Uterus (tissue), 4 donors: ENCODE results near the gene GTF3C2. TPM values are rescaled to one million over a fixed set of nuclear protein-coding genes. Genes with fewer than 3 reads are reported as not detected.
"Not testable (repeated sequence)": the region's sequence is repeated elsewhere in the genome, so short reads cannot be mapped to it uniquely, and the experiment has no call there.

Source experiments
- DNase-seq, 2 donors: peaks; one replicate each; pipeline ENCODE4 v3.0.0-alpha.2; 2019 to 2020
- H3K27ac ChIP-seq, 2 donors: fragments of 200-600 bp; sonication (generic); 1 replicate in 1 of 2; 2 replicates in 1 of 2; pipeline ENCODE4 v1.5.1; 2016 to 2018
- H3K27me3 ChIP-seq, 2 donors: fragments of 200-600 bp; sonication (generic); one replicate each; pipeline ENCODE4 v1.5.1; 2018 to 2019; ENCODE audit warnings: control low read depth in 1 of 2
- H3K36me3 ChIP-seq, 2 donors: fragments of 200-600 bp; sonication (generic); one replicate each; pipeline ENCODE4 v1.5.1; 2019; ENCODE audit warnings: control low read depth in 1 of 2
- H3K4me1 ChIP-seq, 2 donors: fragments of 200-600 bp; sonication (generic); one replicate each; pipeline ENCODE4 v1.5.1; 2018 to 2019; ENCODE audit warnings: control low read depth in 1 of 2
- H3K4me3 ChIP-seq, 2 donors: fragments of 200-600 bp; sonication (generic); 1 replicate in 1 of 2; 2 replicates in 1 of 2; pipeline ENCODE4 v1.5.1; 2018 to 2019; ENCODE audit warnings: mild to moderate bottlenecking in 1 of 2
- H3K9me3 ChIP-seq, 2 donors: fragments of 200-600 bp; sonication (generic); one replicate each; pipeline ENCODE4 v1.5.1; 2019; ENCODE audit warnings: control low read depth in 1 of 2
- POLR2A ChIP-seq, 2 donors: fragments of 450-650 bp; IDR thresholded peaks; one replicate each; pipeline ENCODE4 v1.6.1; 2016; ENCODE audit warnings: antibody characterized with exemption in 2 of 2, mild to moderate bottlenecking in 1 of 2, moderate library complexity in 1 of 2
- intact Hi-C: fragments of 100-400 bp; cut with DNase I; formaldehyde crosslinking; loops from one replicate; pipeline ENCODE4 v1.15.1; 2023; ENCODE audit warnings: low total_unique reads
- total RNA-seq, 4 donors: library from RNA; depleted of rRNA in 3 of 4; stranded (reverse); fragments of >200 nt in 3 of 4; gene quantifications; one replicate each; pipeline versions ENCODE4 v1.1.0 to v1.2.4, GENCODE V29; 2014 to 2023
- TF ChIP-seq, protein P1 (sequence below), 4 experiments: fragments of 200-600 bp in 2 of 4; fragments of 450-650 bp in 2 of 4; sonication (generic) in 2 of 4; IDR thresholded peaks; one replicate each; pipeline ENCODE4 v1.5.1; 2016 to 2019; ENCODE audit warnings: antibody characterized with exemption in 4 of 4, mild to moderate bottlenecking in 2 of 4, moderate library complexity in 1 of 4
- donor health status: DM: yes; HTN: yes; CAD: no.

GTF3C2 gene
- total RNA-seq, 4 donors from 2014 or later = 21.3 to 70.6 (median 31.2) TPM

DNA sequence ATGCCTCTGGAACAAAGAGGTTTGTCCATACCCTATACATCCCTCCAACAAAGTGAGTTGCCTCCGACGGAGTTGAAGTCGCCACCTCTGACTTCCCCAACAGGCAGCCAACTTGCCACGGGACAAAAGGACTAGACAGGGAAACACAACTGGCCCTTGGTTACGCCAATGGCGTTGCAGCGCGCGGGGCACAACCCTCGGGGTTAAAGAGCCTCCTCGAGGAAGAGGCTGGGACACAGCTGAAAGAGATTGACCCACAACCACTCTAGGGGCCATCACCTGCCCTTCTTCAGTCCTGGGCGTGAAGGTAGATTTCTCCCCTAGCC is 545 bp downstream of the GTF3C2 start:
- H3K4me1 ChIP-seq = peaks cover 5 to 7% of the 10 kb centered on the region in 2 donors
- peak overlapping the region; percentile 80 to 86 for H3K27ac ChIP-seq
- H3K4me3 ChIP-seq = peak overlapping the region; percentile 73 to 96
- intact Hi-C loops = no loop called here
- no peaks in the 10 kb centered on the region for H3K36me3 ChIP-seq
- TF ChIP-seq, protein P1, sequence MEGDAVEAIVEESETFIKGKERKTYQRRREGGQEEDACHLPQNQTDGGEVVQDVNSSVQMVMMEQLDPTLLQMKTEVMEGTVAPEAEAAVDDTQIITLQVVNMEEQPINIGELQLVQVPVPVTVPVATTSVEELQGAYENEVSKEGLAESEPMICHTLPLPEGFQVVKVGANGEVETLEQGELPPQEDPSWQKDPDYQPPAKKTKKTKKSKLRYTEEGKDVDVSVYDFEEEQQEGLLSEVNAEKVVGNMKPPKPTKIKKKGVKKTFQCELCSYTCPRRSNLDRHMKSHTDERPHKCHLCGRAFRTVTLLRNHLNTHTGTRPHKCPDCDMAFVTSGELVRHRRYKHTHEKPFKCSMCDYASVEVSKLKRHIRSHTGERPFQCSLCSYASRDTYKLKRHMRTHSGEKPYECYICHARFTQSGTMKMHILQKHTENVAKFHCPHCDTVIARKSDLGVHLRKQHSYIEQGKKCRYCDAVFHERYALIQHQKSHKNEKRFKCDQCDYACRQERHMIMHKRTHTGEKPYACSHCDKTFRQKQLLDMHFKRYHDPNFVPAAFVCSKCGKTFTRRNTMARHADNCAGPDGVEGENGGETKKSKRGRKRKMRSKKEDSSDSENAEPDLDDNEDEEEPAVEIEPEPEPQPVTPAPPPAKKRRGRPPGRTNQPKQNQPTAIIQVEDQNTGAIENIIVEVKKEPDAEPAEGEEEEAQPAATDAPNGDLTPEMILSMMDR (IDR thresholded peaks at IDR 0.05) = no peak
- TF ChIP-seq POLR2A (IDR thresholded peaks at IDR 0.05) = no peak
- no peaks in the 10 kb centered on the region for H3K27me3 ChIP-seq
- no peaks in the 10 kb centered on the region for H3K9me3 ChIP-seq
- peak in 1 of 2 donors; percentile 31 for DNase-seq

DNA sequence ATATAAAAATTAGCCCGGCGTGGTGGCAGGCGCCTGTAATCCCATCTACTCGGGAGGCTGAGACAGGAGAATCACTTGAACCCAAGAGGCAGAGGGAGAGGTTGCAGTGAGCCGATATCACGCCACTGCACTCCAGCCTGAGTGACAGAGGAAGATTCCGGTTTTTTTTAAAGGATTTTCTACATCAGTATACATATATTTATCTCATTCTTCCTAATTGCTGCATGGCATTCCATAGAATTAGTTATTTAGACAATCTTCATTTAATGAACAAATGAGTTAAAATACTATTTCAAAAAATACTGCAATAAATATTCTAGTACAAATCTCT is 2.0 kb downstream of the GTF3C2 start:
- no peak overlapping the region for H3K4me3 ChIP-seq
- peaks cover 5 to 7% of the 10 kb centered on the region in 2 donors for H3K4me1 ChIP-seq
- intact Hi-C loops = no loop called here
- no peaks in the 10 kb centered on the region for H3K36me3 ChIP-seq
- H3K9me3 ChIP-seq = no peaks in the 10 kb centered on the region
- H3K27me3 ChIP-seq = no peaks in the 10 kb centered on the region
- TF ChIP-seq POLR2A (IDR thresholded peaks at IDR 0.05) = no peak
- TF ChIP-seq, protein P1 (IDR thresholded peaks at IDR 0.05) = no peak
- no peak for DNase-seq
- H3K27ac ChIP-seq = no peak overlapping the region

DNA sequence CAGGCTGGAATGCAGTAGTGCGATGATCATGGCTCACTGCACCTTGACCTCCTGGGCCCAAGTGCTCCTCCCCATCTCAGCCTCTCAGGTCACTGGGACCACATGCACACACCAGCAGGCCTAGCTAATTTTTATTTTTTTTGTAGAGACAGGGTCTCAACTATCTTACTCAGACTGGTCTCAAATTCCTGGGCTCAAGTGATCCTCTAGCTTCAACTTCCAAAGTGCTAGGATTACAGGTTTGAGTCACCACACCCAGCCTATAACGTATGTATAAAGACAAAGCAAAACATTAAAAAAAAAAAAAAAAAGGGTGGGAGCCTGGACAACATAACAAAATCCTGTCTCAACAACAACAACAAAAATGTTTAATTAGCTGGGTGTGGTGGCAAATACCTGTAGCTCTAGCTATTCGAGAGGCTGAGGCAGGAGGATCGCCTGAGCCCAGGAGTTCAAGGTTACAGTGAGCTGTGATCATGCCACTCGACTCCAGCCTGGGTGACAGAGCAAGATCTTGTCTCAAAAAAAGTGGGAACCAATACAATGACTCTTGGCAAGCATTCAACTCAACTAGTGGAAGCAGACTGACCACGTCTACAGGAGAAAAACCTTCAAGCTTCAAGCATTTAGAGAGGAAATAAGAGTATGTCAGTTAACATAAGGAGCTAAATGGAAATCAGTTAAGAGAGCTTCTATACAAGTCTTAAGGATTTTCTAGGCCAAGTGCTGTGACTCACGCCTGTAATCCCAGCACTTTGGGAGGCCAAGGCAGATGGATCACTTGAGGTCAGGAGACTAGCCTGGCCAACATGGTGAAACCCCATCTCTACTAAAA is 2.6 kb downstream of the GTF3C2 start:
- DNase-seq = no peak
- Histone ChIP-seq H3K4me1 (peaks cover 5 to 7% of the 10 kb centered on the region in 2 donors), H3K9me3 (no peaks in the 10 kb centered on the region), H3K27ac (no peak overlapping the region), H3K27me3 (no peaks in the 10 kb centered on the region), H3K4me3 (no peak overlapping the region), H3K36me3 (no peaks in the 10 kb centered on the region)
- intact Hi-C loops = no loop called here
- TF ChIP-seq, protein P1 (IDR thresholded peaks at IDR 0.05) = no peak
- no peak for TF ChIP-seq POLR2A (IDR thresholded peaks at IDR 0.05)

DNA sequence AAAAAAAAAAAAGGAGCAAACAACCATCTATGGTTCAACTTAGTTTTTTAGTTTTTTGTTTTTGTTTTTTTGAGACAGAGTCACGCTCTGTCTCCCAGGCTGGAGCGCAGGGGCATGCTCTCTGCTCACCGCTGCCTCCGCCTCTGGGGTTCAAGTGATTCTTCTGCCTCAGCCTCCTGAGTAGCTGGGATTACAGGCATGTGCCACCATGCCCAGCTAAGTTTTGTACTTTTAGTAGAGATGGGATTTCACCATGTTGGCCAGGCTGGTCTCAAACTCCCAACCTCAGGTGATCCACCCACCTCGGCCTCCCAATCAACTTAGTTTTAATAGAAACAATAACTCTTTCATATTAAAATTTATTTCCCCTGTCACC is 3.2 kb downstream of the GTF3C2 start:
- intact Hi-C loops, H3K27ac ChIP-seq, H3K4me1 ChIP-seq, H3K9me3 ChIP-seq, H3K27me3 ChIP-seq, DNase-seq, H3K4me3 ChIP-seq, H3K36me3 ChIP-seq: not testable (repeated sequence)

DNA sequence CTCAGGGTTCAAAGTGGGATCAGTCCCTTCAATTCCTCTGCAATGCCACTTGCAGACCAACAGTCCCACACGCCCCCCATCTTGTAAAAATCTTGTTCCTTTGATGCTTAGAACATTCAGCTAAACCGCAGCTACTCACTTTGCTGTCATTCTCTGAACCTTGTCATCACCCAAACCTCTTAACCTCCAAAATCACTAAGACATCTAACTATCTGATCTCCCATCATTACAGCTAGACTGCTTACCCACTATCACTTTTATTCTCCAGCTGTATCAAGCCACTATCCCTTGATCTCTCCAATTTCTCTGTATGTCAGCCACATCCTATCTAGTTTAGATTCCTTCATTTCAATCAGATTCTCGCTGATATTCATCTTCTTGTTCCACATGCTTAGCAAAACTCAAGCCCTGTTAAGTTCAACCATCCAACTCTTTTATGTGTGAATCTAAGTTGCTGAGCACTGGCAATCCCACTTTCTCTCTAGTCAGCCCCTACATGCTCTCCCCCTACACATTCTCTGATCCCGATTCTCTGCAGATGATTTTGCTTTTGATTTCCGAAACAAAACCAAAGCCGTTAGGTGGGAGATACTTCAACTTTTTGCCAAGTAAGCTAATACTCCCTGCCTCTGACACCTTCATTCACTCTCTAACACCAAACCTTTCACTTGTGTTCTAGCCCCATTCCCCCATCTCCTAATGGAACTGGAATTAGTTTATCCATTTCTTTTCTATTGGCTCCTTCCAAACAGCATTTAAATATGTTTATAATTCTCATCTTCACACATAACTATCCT is 4.6 kb downstream of the GTF3C2 start:
- Histone ChIP-seq H3K27me3 (no peaks in the 10 kb centered on the region), H3K4me3 (no peak overlapping the region), H3K36me3 (no peaks in the 10 kb centered on the region), H3K9me3 (no peaks in the 10 kb centered on the region), H3K4me1 (peaks cover 5 to 7% of the 10 kb centered on the region in 2 donors), H3K27ac (no peak overlapping the region)
- intact Hi-C loops = no loop called here
- no peak for TF ChIP-seq POLR2A (IDR thresholded peaks at IDR 0.05)
- TF ChIP-seq, protein P1 (IDR thresholded peaks at IDR 0.05) = no peak
- DNase-seq = no peak
